Stimulated activated CD8-positive, alpha-beta memory T cell treated with anti-CD3 and anti-CD28 coated beads, Interleukin-7, amount 100 ng/mL, for 4 hours (primary cell): ENCODE data around the gene NEK9.
"Not testable (repeated sequence)": the region's sequence is repeated elsewhere in the genome, so short reads cannot be mapped to it uniquely, and the experiment has no call there.

ENCODE experiments used
- DNase-seq, 2 donors: peaks; one replicate each; pipeline ENCODE4 v3.0.0-alpha.2; 2020; ENCODE audit warnings: low read depth in 2 of 2

The NEK9 gene

DNA sequence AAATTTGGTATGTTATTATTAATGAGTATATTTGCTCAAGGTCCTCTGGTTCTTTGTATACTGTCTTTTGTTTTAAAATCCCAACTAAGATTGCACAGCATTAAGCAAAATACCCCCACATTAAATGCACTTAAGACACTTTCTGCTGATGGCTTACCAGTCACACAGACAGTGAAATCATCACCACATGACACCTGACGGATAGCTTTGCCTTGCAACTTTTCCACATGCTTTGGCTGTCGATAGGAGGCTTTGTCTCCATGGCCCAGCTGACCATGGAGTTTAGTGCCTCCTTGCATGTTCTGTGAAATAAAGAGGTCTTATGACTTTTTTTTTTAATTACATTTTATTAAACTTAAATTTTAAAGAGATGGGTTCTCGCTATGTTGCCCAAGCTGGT is 19.7 kb downstream of the NEK9 start:
- no peak for DNase-seq

GRCh38 chr14:75101491-75101890 is 25.4 kb downstream of the NEK9 start:
- DNase-seq, result no peak

DNA sequence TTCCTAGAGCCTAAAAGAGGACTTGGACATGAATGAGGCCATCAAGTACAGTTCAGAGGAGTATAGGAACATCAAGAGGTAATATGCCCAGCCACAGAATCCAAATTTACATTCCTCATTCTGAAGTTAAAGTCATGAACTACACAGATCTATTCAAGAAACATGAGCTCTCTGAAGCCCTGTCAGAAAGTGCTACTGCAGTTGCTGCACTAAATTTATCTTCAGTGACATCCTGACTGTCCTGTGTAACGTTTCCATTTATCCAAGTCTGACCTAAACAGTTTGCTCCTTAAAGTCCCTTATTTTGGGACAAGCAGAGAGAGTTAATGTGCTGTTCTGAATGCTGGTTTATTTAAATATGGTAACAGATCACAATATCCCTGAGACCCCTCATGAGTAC is 28.2 kb downstream of the NEK9 start:
- DNase-seq, result no peak

- DNase-seq, result no peak
Measured at GRCh38 chr14:75098212-75098611, 28.6 kb downstream of the NEK9 start.

DNA sequence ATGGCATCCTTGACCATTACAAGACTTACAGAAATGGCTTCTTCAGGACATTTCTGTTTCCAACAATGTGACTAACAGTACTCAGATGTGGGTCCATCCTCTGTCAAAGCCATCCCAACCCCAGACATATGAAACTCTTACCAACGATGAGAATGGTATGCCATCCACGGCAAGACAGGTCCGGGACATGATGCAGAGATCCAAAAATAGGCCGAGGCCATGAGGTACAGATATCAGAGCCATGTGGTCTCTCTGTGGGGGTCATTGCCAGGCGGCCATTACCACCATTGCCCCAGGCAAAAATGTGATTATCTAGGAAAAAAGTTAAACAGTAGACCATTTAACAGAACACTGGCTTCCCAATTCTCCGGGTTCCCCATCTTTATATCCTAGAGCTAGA is 29.9 kb downstream of the NEK9 start:
- no peak for DNase-seq

GRCh38 chr14:75095690-75096089 is 31.2 kb downstream of the NEK9 start:
- no peak for DNase-seq

GRCh38 chr14:75094896-75095295 is 32.0 kb downstream of the NEK9 start:
- no peak for DNase-seq

- no peak for DNase-seq
Measured at GRCh38 chr14:75092698-75093097, 34.1 kb downstream of the NEK9 start.

DNA sequence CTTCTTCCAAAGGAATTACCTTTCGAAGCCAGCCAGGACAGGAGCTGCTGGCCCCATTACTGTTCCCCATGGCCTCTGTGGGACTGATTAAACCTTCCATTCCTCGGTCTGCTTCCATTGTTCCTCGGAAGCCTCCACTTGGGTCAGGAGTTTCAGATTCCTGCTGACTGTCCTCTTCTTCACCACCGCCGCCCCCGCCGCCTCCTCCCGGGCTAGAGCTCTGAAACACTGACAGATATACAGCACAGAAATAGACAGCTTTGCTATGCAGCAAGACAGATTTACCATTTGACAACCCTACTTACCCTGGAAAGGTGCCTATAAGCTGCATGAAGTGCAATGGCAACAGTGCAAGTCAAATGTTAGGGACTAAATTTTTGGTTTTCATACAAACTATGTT is 35.6 kb downstream of the NEK9 start:
- no peak for DNase-seq

- no peak for DNase-seq
Measured at GRCh38 chr14:75090353-75090752, 36.5 kb downstream of the NEK9 start.

GRCh38 chr14:75088566-75089373 is 38.1 kb downstream of the NEK9 start:
- peak; percentile 3 to 12 for DNase-seq

DNA sequence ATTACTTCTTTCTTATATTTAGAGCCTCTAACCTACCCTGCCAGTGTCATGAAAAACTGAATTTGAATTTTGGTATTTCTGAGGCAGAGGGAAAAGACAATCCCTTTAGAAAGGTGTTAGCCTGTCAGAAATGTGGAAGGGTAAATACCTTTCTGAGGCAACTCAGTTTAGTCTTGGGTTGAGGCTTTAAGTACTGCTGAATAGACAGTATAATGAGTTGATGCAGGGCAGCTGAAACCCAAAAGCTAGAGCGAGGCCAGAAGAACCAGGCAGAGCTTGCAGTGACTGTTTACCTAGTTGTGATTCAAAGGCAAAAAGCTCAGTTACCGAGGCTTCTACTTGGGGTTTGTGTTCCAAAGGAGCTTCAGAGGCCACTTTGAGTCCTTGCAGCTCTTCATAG is 38.7 kb downstream of the NEK9 start:
- no peak for DNase-seq

GRCh38 chr14:75084513-75084912 is 42.3 kb downstream of the NEK9 start:
- no peak for DNase-seq

DNA sequence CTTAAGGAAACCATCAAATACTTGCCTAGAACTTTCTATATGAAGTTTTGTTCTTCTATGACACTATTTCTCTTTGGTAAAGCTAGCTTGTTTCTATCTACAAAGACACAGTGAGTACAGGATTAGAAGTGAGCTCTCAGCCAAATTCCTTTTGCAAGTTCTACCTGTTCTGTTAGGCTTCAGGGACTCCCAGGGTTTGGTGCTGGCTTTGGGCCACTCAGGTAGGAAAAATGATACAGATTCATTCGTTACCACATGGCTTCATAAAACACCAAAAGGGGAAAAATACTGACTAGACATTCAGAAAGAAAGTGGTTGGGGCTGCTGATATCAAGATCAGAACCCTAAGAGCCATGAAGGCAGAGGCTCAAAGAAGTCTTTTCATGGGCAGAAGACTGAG is 43.6 kb downstream of the NEK9 start:
- no peak for DNase-seq

DNA sequence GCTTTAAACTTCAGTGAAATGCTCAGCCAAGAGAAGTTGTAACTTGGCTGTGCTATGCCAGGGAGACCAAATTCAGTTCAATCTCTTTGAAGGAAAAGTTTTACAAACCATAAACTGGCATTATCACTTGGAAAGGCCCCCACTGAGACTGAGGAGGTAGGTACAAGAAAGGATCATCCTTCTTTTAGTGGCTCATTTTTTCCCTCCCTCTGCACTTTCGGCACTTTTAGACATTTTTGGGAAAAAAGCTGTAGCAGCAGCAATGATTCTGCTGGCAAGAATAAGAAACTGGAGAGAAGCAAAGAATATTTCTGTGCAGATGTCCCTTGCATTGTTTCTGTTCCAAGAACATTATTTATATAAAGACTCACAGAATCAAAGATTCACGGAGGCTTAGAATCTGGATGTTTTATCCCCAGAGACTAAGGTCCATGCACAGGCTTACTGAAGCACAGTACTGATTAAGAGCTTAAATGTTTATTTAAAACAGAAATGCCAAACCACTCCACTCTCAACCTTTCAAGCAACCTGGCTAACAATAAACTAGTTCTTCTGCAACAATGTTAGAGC is 45.1 kb downstream of the NEK9 start:
- DNase-seq, result no peak

DNA sequence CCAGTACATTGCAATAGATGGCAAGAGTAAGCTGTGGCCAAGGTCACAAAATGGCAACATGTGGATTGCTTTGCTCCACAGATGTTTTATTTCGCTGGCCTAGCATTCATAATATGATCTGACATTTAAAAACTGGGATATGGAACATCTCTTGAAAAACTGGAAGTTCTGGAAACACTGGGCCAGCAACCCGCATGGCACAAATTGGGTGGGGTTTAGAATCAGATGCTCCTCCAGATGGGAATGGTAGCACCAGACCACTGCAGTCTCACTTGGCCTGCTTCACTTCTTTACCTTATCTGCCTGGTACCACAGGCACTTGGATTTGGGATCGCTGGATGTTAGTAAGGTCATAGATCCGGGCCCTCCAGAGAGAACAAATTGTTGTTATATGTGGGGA is 47.3 kb downstream of the NEK9 start:
- DNase-seq, result no peak

GRCh38 chr14:75077794-75078193 is 49.1 kb downstream of the NEK9 start:
- DNase-seq, result no peak

DNA sequence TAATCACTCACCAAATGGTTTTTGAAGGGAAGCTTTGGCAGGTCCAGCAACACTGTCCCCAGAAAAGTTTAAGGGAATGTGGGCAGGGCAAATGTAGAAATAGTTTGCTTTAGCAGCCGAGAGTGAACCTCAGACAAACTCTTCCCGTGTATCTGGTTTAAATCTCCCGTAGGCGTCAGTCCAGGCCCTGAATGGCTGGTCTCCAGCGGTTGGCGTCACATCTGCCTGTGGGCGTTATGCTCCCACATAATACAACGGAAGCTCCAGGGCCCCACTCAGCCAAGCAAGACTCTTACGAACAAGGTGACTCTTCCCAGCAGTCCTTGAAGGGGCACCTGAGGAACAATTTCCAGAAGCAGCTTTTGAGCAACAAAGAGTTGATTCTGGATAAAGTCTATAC is 56.5 kb downstream of the NEK9 start:
- DNase-seq, result no peak

DNA sequence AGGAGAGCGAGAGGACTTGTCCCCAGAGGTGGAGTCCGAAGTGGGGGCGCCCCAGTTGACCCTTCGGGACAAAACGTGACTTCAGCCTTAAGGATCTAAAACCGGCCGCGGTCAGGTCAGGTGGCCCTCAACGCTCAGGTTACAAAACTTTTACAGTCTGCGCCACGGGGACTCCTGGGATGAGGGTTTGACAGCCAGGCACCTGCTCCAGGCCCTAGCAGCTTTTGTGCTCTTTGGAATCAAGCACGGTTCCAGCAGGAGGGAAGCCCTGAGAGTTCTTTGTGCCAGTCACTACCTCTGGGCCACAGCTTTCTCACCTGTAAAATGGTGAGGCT is 57.1 kb downstream of the NEK9 start:
- DNase-seq, result no peak

- DNase-seq, result peak; percentile 12 to 30
Measured at GRCh38 chr14:75069121-75069810, 57.6 kb downstream of the NEK9 start, which contains the start of gene ZC2HC1C. Gene ZC2HC1C, plus strand, starts transcription at chr14:75069641. Its CDS starts 933 bp downstream, at chr14:75070574.

DNA sequence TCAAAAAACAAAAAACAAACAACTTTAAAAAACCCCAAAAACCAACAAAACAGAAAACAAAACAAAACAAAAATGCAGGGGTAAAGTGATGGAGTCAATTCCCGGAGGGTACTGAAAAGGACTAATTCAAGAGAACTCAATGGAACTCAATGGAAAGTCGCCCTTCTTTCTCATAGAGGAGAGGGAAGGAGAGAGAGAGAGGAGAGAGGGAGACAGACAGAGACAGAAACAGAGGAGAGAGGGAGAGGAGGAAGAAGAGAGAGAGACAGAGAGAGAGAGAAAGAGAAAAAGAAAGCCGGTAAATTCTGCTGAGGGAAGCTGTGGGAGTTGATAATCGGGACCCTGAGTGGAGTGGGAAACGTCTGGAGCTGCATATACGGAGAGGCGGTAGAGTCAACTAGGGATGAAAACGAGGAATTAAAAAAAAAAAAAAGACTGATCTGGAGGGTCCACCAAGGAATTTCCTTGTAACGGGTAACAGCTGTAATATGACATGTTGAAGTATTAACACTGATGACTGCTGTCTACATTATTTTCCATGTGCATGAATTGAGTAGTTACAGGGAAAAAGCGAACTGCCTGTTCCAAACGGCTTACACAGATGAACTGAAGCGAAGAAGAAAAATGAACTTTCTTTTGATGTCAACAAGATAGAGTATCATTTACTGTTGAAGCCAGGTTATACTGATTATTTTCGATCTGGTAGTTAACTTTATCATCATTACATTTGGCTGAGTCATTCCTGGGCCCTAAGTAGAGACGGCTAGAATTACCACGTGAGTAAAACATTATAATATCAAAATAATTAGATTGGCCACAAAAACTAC is 58.3 kb downstream of the NEK9 start:
- DNase-seq, result no peak

DNA sequence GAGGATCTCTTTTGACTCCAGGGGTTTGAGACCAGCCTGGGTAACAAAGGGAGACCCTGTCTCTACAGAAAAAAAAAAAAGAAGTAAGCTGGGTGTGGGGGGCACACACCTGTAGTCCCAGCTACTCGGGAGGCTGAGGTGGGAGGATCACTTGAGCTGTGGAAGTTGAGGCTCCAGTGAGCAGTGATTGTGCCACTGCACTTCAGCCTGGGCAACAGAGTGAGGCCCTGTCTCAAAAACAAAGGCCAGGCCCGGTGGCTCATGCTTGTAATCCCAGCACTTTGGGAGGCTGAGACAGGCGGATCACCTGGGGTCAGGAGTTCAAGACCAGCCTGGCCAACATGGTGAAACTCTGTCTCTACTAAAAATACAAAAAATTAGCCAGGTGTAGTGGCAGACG is 59.1 kb downstream of the NEK9 start:
- not testable (repeated sequence) for DNase-seq
